Measurements from ENCODE around the gene MAST2.

DNA sequence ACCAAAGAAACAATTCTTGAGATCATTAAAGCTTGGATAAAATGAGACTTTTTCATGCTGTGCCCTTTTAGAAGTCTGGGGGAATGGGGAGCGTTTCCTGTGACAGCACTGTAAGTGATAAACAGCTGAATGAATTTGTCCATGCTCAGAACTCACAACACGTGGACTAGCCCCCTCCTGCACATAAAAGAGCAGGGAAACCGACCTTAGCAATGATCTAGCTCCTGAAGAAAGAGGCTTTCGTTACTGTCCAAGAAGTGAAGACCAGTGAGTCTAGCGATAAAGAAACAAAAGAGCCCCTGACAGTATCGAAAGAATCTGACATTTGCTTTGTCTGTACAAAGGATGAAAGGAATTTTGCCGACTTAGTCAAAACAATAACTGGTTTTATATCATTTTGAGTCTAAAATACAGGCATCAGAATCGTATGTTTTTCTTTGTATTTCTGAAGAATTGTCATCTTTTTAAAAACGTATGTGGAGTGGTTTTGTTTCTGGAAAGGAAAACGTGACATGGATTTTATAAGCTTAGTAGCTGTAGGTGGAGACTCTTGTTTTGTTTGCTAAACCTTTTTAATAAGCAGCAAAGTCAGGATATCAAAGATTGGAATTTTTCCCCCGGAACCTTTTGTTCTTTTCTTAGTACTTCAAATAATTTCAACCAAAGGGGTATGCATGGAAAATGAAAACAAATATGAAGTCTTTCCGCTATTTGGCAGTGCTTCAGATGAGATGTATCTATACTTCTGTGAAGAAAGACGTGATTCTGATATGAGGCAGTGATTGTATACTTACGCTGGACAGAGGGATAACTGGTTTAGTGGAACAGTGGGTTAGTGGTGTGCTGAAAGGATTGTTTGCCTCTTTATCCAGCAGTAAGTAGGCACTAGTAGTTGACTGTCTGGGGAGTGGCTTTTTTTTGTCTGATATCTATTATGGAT is 61.0 kb downstream of the MAST2 start:
- TF ChIP-seq, protein P1, sequence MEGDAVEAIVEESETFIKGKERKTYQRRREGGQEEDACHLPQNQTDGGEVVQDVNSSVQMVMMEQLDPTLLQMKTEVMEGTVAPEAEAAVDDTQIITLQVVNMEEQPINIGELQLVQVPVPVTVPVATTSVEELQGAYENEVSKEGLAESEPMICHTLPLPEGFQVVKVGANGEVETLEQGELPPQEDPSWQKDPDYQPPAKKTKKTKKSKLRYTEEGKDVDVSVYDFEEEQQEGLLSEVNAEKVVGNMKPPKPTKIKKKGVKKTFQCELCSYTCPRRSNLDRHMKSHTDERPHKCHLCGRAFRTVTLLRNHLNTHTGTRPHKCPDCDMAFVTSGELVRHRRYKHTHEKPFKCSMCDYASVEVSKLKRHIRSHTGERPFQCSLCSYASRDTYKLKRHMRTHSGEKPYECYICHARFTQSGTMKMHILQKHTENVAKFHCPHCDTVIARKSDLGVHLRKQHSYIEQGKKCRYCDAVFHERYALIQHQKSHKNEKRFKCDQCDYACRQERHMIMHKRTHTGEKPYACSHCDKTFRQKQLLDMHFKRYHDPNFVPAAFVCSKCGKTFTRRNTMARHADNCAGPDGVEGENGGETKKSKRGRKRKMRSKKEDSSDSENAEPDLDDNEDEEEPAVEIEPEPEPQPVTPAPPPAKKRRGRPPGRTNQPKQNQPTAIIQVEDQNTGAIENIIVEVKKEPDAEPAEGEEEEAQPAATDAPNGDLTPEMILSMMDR (conservative IDR thresholded peaks at IDR 0.05), result no peak
- TF ChIP-seq ZFX (IDR thresholded peaks at IDR 0.05), result no peak

All from C4-2B (cell line).